Fibroblast of lung (primary cell): ENCODE results near the gene CHURC1. TPM values are rescaled to one million over a fixed set of nuclear protein-coding genes. Genes with fewer than 3 reads are reported as not detected.

Experiments used
- DNase-seq, 2 donors: peaks; one replicate each; pipeline versions ENCODE4 v3.0.0 to v3.0.0-alpha.2; 2010; ENCODE audit warnings: low read depth in 2 of 2
- H2AFZ ChIP-seq: 2 replicates; pipeline ENCODE4 v1.5.1; 2012; ENCODE audit warnings: low read length, control low read depth, inconsistent platforms
- H3K27ac ChIP-seq: 2 replicates; pipeline ENCODE4 v1.5.1; 2011; ENCODE audit warnings: low read length, control low read depth; ENCODE audit not compliant: insufficient read depth
- H3K27me3 ChIP-seq: 2 replicates; pipeline ENCODE4 v1.5.1; 2011; ENCODE audit warnings: mild to moderate bottlenecking, low read length; ENCODE audit not compliant: control insufficient read depth, insufficient read depth
- H3K36me3 ChIP-seq: 2 replicates; pipeline ENCODE4 v1.5.1; 2011; ENCODE audit warnings: low read length; ENCODE audit not compliant: control insufficient read depth, insufficient read depth
- H3K4me1 ChIP-seq: 2 replicates; pipeline ENCODE4 v1.5.1; 2011; ENCODE audit warnings: low read length; ENCODE audit not compliant: control insufficient read depth, insufficient read depth; ENCODE audit errors: extremely low read depth
- H3K4me2 ChIP-seq: 2 replicates; pipeline ENCODE4 v1.5.1; 2011; ENCODE audit warnings: low read length, control low read depth; ENCODE audit not compliant: insufficient read depth; ENCODE audit errors: extremely low read depth
- H3K4me3 ChIP-seq, 4 experiments: fragments of 200-600 bp in 1 of 4; sonication (generic) in 1 of 4; replicated peaks in 1 of 4; 2 replicates each; pipeline ENCODE4 v1.5.1; 2011 to 2016; ENCODE audit warnings: low read length in 4 of 4, low read depth in 3 of 4, mild to moderate bottlenecking in 3 of 4, control low read depth in 2 of 4, inconsistent platforms in 1 of 4, mixed read lengths in 1 of 4; ENCODE audit not compliant: insufficient read depth in 1 of 4; ENCODE audit errors: control extremely low read depth in 1 of 4
- H3K79me2 ChIP-seq: 2 replicates; pipeline ENCODE4 v1.5.1; 2012; ENCODE audit warnings: mild to moderate bottlenecking, low read length, inconsistent platforms; ENCODE audit not compliant: control insufficient read depth, insufficient read depth
- H3K9ac ChIP-seq: 2 replicates; pipeline ENCODE4 v1.5.1; 2011; ENCODE audit warnings: mild to moderate bottlenecking, low read length, control low read depth; ENCODE audit not compliant: insufficient read depth
- H3K9me3 ChIP-seq: 2 replicates; pipeline ENCODE4 v1.5.1; 2012; ENCODE audit warnings: low read depth, low read length; ENCODE audit not compliant: control insufficient read depth, insufficient read depth
- H4K20me1 ChIP-seq: 2 replicates; pipeline ENCODE4 v1.5.1; 2011; ENCODE audit warnings: low read length; ENCODE audit not compliant: control insufficient read depth, insufficient read depth; ENCODE audit errors: extremely low read depth
- EZH2 ChIP-seq: IDR thresholded peaks from 2 replicates; pipeline ENCODE4 v1.5.1; 2012; ENCODE audit warnings: low read length, control low read depth, mild to moderate bottlenecking; ENCODE audit errors: missing control alignments
- polyA plus RNA-seq, 2 donors: library from polyadenylated mRNA; depleted of rRNA in 1 of 2; stranded (reverse) in 1 of 2; unstranded in 1 of 2; fragments of >200 nt; gene quantifications; 2 replicates each; pipeline ENCODE4 v1.2.1, GENCODE V29; 2011 to 2012; ENCODE audit warnings: missing spikeins in 1 of 2
- total RNA-seq: library from RNA; depleted of rRNA; stranded (reverse); fragments of >200 nt; gene quantifications from 2 replicates; pipeline ENCODE4 v1.2.1, GENCODE V29; 2014
- TF ChIP-seq, protein P1 (sequence below), 2 donors: IDR thresholded peaks in 1 of 2; conservative IDR thresholded peaks in 1 of 2; 1 replicate in 1 of 2; 2 replicates in 1 of 2; pipeline ENCODE4 v1.5.1; 2011 to 2012; ENCODE audit warnings: low read length in 2 of 2, control low read depth in 1 of 2, inconsistent platforms in 1 of 2, low read depth in 1 of 2, mild to moderate bottlenecking in 1 of 2

The CHURC1 gene
- total and polyA plus RNA-seq, 2 donors (not counting 1 experiment from before 2014, with no cell fraction given), result 38.6 to 89.5 TPM

- no peak overlapping the region for H2AFZ ChIP-seq
- H3K36me3 ChIP-seq, result no peaks in the 10 kb centered on the region
- H3K4me2 ChIP-seq, result no peak overlapping the region
- H3K4me3 ChIP-seq, result no peak overlapping the region
- H4K20me1 ChIP-seq, result no peaks in the 10 kb centered on the region
- H3K27ac ChIP-seq, result no peak overlapping the region
- H3K9ac ChIP-seq, result no peak overlapping the region
- no peaks in the 10 kb centered on the region for H3K27me3 ChIP-seq
- TF ChIP-seq, protein P1, sequence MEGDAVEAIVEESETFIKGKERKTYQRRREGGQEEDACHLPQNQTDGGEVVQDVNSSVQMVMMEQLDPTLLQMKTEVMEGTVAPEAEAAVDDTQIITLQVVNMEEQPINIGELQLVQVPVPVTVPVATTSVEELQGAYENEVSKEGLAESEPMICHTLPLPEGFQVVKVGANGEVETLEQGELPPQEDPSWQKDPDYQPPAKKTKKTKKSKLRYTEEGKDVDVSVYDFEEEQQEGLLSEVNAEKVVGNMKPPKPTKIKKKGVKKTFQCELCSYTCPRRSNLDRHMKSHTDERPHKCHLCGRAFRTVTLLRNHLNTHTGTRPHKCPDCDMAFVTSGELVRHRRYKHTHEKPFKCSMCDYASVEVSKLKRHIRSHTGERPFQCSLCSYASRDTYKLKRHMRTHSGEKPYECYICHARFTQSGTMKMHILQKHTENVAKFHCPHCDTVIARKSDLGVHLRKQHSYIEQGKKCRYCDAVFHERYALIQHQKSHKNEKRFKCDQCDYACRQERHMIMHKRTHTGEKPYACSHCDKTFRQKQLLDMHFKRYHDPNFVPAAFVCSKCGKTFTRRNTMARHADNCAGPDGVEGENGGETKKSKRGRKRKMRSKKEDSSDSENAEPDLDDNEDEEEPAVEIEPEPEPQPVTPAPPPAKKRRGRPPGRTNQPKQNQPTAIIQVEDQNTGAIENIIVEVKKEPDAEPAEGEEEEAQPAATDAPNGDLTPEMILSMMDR (conservative IDR thresholded peaks at IDR 0.05 in 1 of 2, IDR thresholded peaks at IDR 0.05 in 1 of 2; ENCODE audit: low read depth in 1 of 2, low read length in 2 of 2), result no peak
- no peak for TF ChIP-seq EZH2
- no peaks in the 10 kb centered on the region for H3K79me2 ChIP-seq
- H3K9me3 ChIP-seq, result no peaks in the 10 kb centered on the region
- no peaks in the 10 kb centered on the region for H3K4me1 ChIP-seq
- DNase-seq, result no peak
Observed at GRCh38 chr14:64945431-64946178, 31.4 kb downstream of the CHURC1 start.

- Histone ChIP-seq H3K9me3 (no peaks in the 10 kb centered on the region), H4K20me1 (no peaks in the 10 kb centered on the region), H3K4me1 (no peaks in the 10 kb centered on the region), H3K4me2 (no peak overlapping the region), H3K36me3 (no peaks in the 10 kb centered on the region), H3K79me2 (no peaks in the 10 kb centered on the region), H3K9ac (no peak overlapping the region), H3K4me3 (no peak overlapping the region), H3K27me3 (no peaks in the 10 kb centered on the region), H2AFZ (no peak overlapping the region), H3K27ac (no peak overlapping the region)
- DNase-seq, result no peak
- TF ChIP-seq EZH2, result no peak
- TF ChIP-seq, protein P1 (conservative IDR thresholded peaks at IDR 0.05 in 1 of 2, IDR thresholded peaks at IDR 0.05 in 1 of 2; ENCODE audit: low read depth in 1 of 2, low read length in 2 of 2), result no peak
Observed at GRCh38 chr14:64946310-64947045, 32.2 kb downstream of the CHURC1 start.

GRCh38 chr14:64947710-64948611 is 33.7 kb downstream of the CHURC1 start:
- Histone ChIP-seq H3K36me3 (no peaks in the 10 kb centered on the region), H2AFZ (no peak overlapping the region)
- DNase-seq, result no peak

More at GRCh38 chr14:64947710-64948611, 33.7 kb downstream of the CHURC1 start:
- Histone ChIP-seq H3K27me3 (no peaks in the 10 kb centered on the region), H3K79me2 (no peaks in the 10 kb centered on the region), H3K9me3 (no peaks in the 10 kb centered on the region), H3K27ac (no peak overlapping the region), H3K4me2 (no peak overlapping the region), H3K9ac (no peak overlapping the region), H3K4me1 (no peaks in the 10 kb centered on the region), H4K20me1 (no peaks in the 10 kb centered on the region), H3K4me3 (no peak overlapping the region)
- no peak for TF ChIP-seq EZH2
- TF ChIP-seq, protein P1 (conservative IDR thresholded peaks at IDR 0.05 in 1 of 2, IDR thresholded peaks at IDR 0.05 in 1 of 2; ENCODE audit: low read depth in 1 of 2, low read length in 2 of 2), result no peak
